ENCODE data around the gene NOXRED1.

The NOXRED1 gene

GRCh38 chr14:77376771-77377501 is 46.4 kb downstream of the NOXRED1 start, which contains the start of the genes SAMD15 and TMED8:
Gene SAMD15 (plus strand): TSS chr14:77377379. CDS start chr14:77377419, 40 bp downstream.
Gene TMED8 (minus strand): TSS chr14:77377094. CDS start chr14:77377053, 41 bp downstream.
- no peak within 1 kb of the TSS for H3K4me3 Mint-ChIP-seq
- H3K36me3 Mint-ChIP-seq (ENCODE audit: low read depth) = peaks cover 25% of the 10 kb centered on the region
- no peaks in the 10 kb centered on the region for H3K27me3 Mint-ChIP-seq
- ATAC-seq (peak; percentile 96), DNase-seq (peak; percentile 86)
- peak within 1 kb of the TSS; percentile 89 for H3K27ac Mint-ChIP-seq
- peaks cover 42% of the 10 kb centered on the region for H3K4me1 Mint-ChIP-seq
- no peaks in the 10 kb centered on the region for H3K9me3 Mint-ChIP-seq

DNA sequence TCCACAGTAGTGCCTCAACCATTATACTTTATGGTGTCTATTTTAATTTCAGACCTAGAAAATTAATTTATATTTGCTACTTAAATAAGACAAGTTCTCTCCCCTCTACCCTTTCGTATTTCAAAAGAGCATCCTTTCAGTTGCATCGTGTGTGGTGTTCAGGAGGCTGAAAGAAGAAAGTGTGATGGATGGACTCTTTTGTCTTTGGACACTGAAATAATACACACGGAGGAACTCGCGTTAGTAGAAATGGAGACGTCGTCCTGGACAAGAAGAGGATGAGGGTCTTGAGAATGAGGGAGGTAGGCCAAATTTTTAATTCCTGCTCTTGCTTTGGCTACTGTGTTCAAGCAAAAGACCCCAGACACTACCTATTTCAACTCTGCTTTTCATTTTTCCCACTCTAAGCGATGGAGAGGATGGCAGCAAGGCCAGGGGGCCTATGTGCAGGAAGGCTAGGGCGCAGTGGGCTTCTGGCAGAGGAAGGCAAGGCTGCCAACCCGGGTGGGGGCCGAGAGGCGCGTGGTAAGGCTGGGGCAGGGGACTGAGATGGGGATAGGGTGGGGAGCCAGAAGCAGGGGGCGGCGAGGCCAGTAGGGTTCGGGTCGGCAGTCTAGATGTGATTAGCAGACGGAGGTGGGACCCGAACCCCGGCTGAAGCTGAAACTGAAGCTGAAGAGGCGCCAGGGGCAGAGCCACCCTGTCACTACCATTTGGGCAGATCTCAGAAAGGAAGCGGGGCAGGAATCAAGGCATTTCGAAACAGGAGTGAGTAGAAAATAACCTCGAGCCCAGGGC is 47.2 kb downstream of the NOXRED1 start:
- H3K4me1 Mint-ChIP-seq = peaks cover 47% of the 10 kb centered on the region
- ATAC-seq = peak; percentile 26
- no peak overlapping the region for H3K4me3 Mint-ChIP-seq
- no peaks in the 10 kb centered on the region for H3K27me3 Mint-ChIP-seq
- DNase-seq = peak; percentile 41
- H3K9me3 Mint-ChIP-seq = no peaks in the 10 kb centered on the region
- H3K36me3 Mint-ChIP-seq (ENCODE audit: low read depth) = peaks cover 25% of the 10 kb centered on the region
- peak overlapping the region; percentile 89 for H3K27ac Mint-ChIP-seq

DNA sequence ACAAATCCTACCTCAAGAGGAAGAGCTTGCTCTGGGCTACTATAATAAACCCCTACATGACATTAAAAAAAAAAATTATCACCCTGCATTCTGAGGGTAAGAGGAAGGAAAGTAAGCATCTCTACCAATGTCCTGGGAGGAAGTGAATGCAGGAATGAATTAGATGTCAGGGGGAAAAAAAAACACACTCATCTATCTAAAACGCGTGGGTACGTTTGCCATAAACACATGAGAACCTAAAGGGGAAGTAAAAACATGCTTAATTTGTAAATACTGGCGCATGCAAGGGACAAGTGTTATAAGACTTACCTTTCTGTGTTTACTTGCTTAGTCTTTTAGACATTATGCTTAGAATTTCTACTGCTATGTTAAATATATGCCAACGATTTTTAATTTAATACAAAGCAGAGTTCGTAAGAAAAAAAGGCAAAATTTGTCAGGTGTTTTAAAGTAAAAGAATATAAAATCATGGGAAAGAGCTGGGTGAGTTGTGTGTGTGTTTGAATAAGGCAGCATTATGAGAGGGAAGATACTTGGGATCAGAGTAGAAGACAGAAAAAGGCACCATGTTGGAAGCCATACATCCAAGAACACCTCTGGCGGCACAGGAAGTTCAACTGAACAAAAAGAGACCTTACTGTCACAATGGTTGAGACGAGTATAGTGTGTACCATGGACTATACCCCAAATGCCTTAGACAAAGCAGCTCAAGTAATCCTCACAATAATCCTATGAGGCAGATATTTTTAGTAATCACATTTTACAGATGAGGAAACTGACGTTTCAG is 48.0 kb downstream of the NOXRED1 start:
- peak overlapping the region; percentile 89 for H3K27ac Mint-ChIP-seq
- H3K9me3 Mint-ChIP-seq = no peaks in the 10 kb centered on the region
- H3K36me3 Mint-ChIP-seq (ENCODE audit: low read depth) = peaks cover 25% of the 10 kb centered on the region
- H3K4me1 Mint-ChIP-seq = peaks cover 47% of the 10 kb centered on the region
- no peaks in the 10 kb centered on the region for H3K27me3 Mint-ChIP-seq
- no peak overlapping the region for H3K4me3 Mint-ChIP-seq
- no peak for ATAC-seq
- no peak for DNase-seq

GRCh38 chr14:77372304-77372841 is 51.0 kb downstream of the NOXRED1 start:
- Mint-ChIP-seq H3K9me3 (no peaks in the 10 kb centered on the region), H3K27me3 (no peaks in the 10 kb centered on the region), H3K27ac (peak overlapping the region; percentile 70), H3K4me3 (no peak overlapping the region), H3K36me3 (ENCODE audit: low read depth) (peaks cover 25% of the 10 kb centered on the region), H3K4me1 (peaks cover 57% of the 10 kb centered on the region)
- DNase-seq (no peak), ATAC-seq (no peak)

DNA sequence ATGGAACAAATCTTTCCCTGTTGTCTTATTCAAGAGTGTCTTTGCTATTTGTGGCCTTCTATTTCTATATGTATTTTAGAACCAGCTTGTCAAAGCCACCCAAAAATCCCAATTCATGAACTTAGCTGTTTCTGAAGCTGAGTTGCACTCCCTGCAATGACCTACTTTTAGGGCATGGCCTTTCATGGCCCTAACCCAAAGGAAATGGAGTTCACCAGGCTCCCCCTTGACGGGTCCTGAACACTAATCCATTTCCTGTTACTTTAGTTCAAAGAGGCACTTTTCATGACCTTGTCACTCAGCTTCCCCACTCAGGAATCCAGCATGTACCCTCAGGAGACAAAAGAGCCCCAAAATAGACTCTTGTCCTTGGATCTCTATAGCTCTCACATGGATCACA is 54.0 kb downstream of the NOXRED1 start:
- H3K36me3 Mint-ChIP-seq (ENCODE audit: low read depth) = peaks cover 17% of the 10 kb centered on the region
- peaks cover 42% of the 10 kb centered on the region for H3K4me1 Mint-ChIP-seq
- H3K27me3 Mint-ChIP-seq = no peaks in the 10 kb centered on the region
- H3K27ac Mint-ChIP-seq = peak overlapping the region; percentile 10
- no peak for ATAC-seq
- no peaks in the 10 kb centered on the region for H3K9me3 Mint-ChIP-seq
- DNase-seq = no peak
- H3K4me3 Mint-ChIP-seq = no peak overlapping the region

- no peaks in the 10 kb centered on the region for H3K27me3 Mint-ChIP-seq
- H3K4me3 Mint-ChIP-seq = no peak overlapping the region
- ATAC-seq (no peak), DNase-seq (no peak)
- H3K9me3 Mint-ChIP-seq = no peaks in the 10 kb centered on the region
- H3K36me3 Mint-ChIP-seq (ENCODE audit: low read depth) = peaks cover 5% of the 10 kb centered on the region
- peaks cover 21% of the 10 kb centered on the region for H3K4me1 Mint-ChIP-seq
- no peak overlapping the region for H3K27ac Mint-ChIP-seq
These were observed 59.2 kb downstream of the NOXRED1 start for GRCh38 chr14:77364146-77364545.

- no peak overlapping the region for H3K27ac Mint-ChIP-seq
- no peak overlapping the region for H3K4me3 Mint-ChIP-seq
- no peaks in the 10 kb centered on the region for H3K9me3 Mint-ChIP-seq
- H3K36me3 Mint-ChIP-seq (ENCODE audit: low read depth) = peaks cover 4% of the 10 kb centered on the region
- peaks cover 15% of the 10 kb centered on the region for H3K4me1 Mint-ChIP-seq
- DNase-seq = no peak
- no peak for ATAC-seq
- H3K27me3 Mint-ChIP-seq = no peaks in the 10 kb centered on the region
These were observed 63.7 kb downstream of the NOXRED1 start for GRCh38 chr14:77359626-77360025.

DNA sequence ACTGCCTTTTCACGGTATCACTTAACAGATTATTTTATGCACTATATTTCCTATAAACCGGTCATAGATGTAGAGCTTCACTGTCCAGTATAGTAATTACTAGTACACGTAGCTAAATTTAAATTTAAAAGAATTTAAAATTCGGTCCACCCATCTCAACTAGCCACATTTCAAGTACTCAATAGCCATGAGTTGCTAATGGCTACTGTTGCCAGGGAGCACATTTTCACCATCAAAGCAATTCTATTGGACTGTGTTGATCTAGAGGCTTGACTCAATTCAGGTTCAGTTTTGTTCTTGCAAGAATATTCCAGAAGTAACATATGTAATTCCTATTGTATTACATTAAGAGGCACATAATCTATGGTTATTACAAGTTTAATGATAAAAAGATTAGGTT is 66.4 kb downstream of the NOXRED1 start:
- ATAC-seq (no peak), DNase-seq (no peak)
- H3K4me1 Mint-ChIP-seq = peaks cover 7% of the 10 kb centered on the region
- H3K36me3 Mint-ChIP-seq (ENCODE audit: low read depth) = peaks cover 2% of the 10 kb centered on the region
- no peaks in the 10 kb centered on the region for H3K9me3 Mint-ChIP-seq
- H3K27me3 Mint-ChIP-seq = no peaks in the 10 kb centered on the region
- no peak overlapping the region for H3K4me3 Mint-ChIP-seq
- H3K27ac Mint-ChIP-seq = no peak overlapping the region

DNA sequence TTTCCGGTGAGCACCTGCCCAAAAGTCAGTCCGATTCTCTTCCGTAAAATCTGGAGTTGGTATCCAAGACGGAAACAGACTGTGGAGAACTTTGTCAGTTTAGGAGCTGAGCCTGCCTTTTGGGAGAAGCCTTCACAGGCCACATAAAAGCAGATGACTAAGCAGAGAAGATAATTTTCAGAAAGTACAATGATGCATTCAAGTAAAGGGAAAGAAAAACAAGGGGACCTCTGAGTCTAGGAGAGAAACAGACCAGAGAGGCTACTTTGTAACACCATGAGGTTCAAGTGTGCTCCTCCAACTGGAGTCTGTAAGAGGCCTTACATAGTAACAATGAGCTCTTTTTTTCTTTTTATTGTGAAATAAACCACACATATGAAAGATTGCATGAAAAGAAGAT is 67.5 kb downstream of the NOXRED1 start:
- ATAC-seq (no peak), DNase-seq (no peak)
- no peak overlapping the region for H3K27ac Mint-ChIP-seq
- no peaks in the 10 kb centered on the region for H3K27me3 Mint-ChIP-seq
- H3K36me3 Mint-ChIP-seq (ENCODE audit: low read depth) = peaks cover 2% of the 10 kb centered on the region
- H3K9me3 Mint-ChIP-seq = no peaks in the 10 kb centered on the region
- H3K4me1 Mint-ChIP-seq = peaks cover 3% of the 10 kb centered on the region
- H3K4me3 Mint-ChIP-seq = no peak overlapping the region

DNA sequence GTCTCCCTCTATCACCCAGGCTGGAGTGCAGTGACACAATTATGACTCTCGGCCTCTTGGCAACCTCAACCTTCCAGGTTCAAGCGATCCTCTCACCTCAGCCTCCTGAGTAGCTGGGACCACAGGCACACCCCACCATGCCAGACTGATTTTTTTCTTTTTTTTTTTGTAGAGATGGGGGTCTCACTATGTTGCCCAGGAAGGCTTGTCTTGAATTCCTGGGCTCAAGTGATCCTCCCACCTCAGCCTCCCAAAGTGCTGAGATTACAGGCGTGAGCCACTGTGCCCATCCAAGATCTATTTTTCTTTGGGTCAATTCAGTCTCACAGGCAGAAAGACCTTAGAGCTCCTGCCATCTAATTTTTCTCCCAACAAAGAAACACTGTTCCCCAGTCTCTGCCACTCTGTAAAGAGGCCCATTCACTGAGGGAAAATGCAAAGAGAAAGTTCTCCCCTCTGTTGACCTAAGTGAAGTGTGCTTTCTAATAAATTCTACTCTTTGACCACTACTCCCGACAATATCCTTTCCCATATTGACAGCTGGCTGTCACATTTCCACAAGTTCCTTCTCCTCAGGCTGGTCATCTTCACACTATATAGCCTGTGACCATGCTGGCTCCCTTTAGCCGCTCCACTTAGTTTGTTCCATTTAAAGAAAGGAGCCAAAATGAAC is 69.7 kb downstream of the NOXRED1 start:
- Mint-ChIP-seq H3K4me3 (no peak overlapping the region), H3K4me1 (no peaks in the 10 kb centered on the region), H3K36me3 (ENCODE audit: low read depth) (peaks cover 16% of the 10 kb centered on the region), H3K9me3 (no peaks in the 10 kb centered on the region), H3K27me3 (no peaks in the 10 kb centered on the region), H3K27ac (no peak overlapping the region)
- ATAC-seq (no peak), DNase-seq (no peak)

DNA sequence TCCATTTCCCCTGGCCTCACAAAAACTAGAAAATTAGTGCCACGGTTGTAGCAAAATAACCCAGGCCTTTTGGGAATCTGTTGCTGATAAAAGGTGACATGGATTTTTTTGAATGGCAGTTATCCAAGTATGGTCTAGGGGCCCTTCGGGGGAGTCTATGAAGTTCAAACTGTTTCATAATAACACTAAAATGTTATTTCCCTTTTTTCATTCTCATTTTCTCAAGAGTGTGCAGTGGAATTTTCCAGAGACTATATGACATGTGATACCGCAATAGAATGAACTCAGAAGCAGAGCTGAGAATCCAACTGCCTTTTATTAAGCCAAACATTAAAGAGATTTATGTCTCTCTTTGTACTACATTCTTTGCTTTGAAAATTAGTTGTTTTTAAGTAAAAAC is 75.6 kb downstream of the NOXRED1 start:
- no peak overlapping the region for H3K4me3 Mint-ChIP-seq
- no peak for DNase-seq
- H3K9me3 Mint-ChIP-seq = no peaks in the 10 kb centered on the region
- no peak for ATAC-seq
- H3K36me3 Mint-ChIP-seq (ENCODE audit: low read depth) = peaks cover 19% of the 10 kb centered on the region
- no peaks in the 10 kb centered on the region for H3K27me3 Mint-ChIP-seq
- H3K4me1 Mint-ChIP-seq = no peaks in the 10 kb centered on the region
- no peak overlapping the region for H3K27ac Mint-ChIP-seq

DNA sequence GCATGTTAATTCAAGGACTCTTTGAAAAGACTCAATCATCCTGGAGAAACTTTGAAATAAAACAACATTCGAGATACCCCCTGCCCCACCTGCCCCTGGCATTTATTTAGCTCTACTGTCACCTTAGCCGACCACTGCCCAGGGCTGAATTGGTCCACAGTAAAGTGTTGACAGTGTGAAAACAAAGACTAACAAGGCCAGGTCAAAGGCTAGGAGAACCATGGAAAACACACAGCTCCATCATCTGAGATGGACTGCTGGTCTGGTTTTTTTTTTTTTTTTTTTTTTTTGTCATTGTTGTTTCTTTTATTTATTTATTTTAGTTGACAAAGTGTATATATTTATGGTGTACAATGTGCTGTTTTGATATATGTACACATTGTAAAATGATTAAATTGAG is 76.8 kb downstream of the NOXRED1 start:
- no peak overlapping the region for H3K4me3 Mint-ChIP-seq
- H3K4me1 Mint-ChIP-seq = no peaks in the 10 kb centered on the region
- no peak for ATAC-seq
- no peaks in the 10 kb centered on the region for H3K27me3 Mint-ChIP-seq
- H3K27ac Mint-ChIP-seq = no peak overlapping the region
- H3K9me3 Mint-ChIP-seq = no peaks in the 10 kb centered on the region
- H3K36me3 Mint-ChIP-seq (ENCODE audit: low read depth) = peaks cover 19% of the 10 kb centered on the region
- no peak for DNase-seq

- H3K9me3 Mint-ChIP-seq = no peaks in the 10 kb centered on the region
- no peaks in the 10 kb centered on the region for H3K4me1 Mint-ChIP-seq
- H3K27ac Mint-ChIP-seq = no peak overlapping the region
- no peaks in the 10 kb centered on the region for H3K27me3 Mint-ChIP-seq
- H3K4me3 Mint-ChIP-seq = no peak overlapping the region
- ATAC-seq (no peak), DNase-seq (no peak)
- H3K36me3 Mint-ChIP-seq (ENCODE audit: low read depth) = peaks cover 18% of the 10 kb centered on the region
These were observed 78.8 kb downstream of the NOXRED1 start for GRCh38 chr14:77344377-77344996.

All from activated naive CD8-positive, alpha-beta T cell treated with anti-CD3 and anti-CD28 coated beads, Interleukin-2, amount 50 U/mL, for 24 hours (primary cell).